ENCODE results near the gene DDIT4L. TPM values are rescaled to one million over a fixed set of nuclear protein-coding genes. Genes with fewer than 3 reads are reported as not detected.

The DDIT4L gene
- total RNA-seq, 3 donors from 2014 or later = 1.6 to 3.8 (median 1.8) TPM

DNA sequence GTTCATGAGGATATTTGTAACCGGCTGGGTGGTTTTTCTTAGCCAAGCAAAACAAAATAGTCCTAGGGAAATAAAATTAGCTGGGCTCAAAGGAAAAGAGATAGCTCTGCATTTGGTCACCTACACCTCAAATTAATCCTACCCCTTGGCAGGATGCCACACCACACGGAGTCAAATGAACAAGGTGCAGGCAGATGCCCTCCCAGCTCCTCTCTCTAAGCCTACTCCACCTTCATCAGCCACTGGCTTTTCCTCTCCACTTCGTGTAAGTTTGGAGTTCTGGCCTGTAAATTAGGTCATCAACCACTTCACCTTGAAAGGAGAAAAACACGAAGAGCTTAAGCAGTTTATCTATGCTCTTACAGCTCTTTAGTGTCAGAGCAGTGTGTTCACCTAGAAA lies 1.4 kb downstream of the DDIT4L start:
- no peak overlapping the region for H3K27ac ChIP-seq
- peak overlapping the region in 1 of 3 donors; percentile 94 for H3K4me3 ChIP-seq
- no peak for DNase-seq (ENCODE audit: low spot score in 2 of 2)
- H3K27me3 ChIP-seq = no peaks in the 10 kb centered on the region
- no peak for TF ChIP-seq POLR2A (IDR thresholded peaks at IDR 0.05)
- TF ChIP-seq POLR2AphosphoS5 (IDR thresholded peaks at IDR 0.05) = no peak
- no peak for TF ChIP-seq CTCF (IDR thresholded peaks at IDR 0.05)
- no peaks in the 10 kb centered on the region for H3K4me1 ChIP-seq
- intact Hi-C loops (cut with DNase I; ENCODE audit: low total_unique reads) = no loop called here
- H3K36me3 ChIP-seq = no peaks in the 10 kb centered on the region
- no peaks in the 10 kb centered on the region for H3K9me3 ChIP-seq

GRCh38 chr4:100187781-100188180 lies 2.5 kb downstream of the DDIT4L start:
- no peak for DNase-seq (ENCODE audit: low spot score in 2 of 2)
- no peaks in the 10 kb centered on the region for H3K36me3 ChIP-seq
- intact Hi-C loops (cut with DNase I; ENCODE audit: low total_unique reads) = no loop called here
- no peaks in the 10 kb centered on the region for H3K9me3 ChIP-seq
- H3K4me1 ChIP-seq = no peaks in the 10 kb centered on the region
- H3K27me3 ChIP-seq = no peaks in the 10 kb centered on the region
- no peak overlapping the region for H3K27ac ChIP-seq
- H3K4me3 ChIP-seq = no peak overlapping the region
- TF ChIP-seq CTCF (IDR thresholded peaks at IDR 0.05) (no peak), POLR2A (IDR thresholded peaks at IDR 0.05) (no peak), POLR2AphosphoS5 (IDR thresholded peaks at IDR 0.05) (no peak)

GRCh38 chr4:100184787-100185186 lies 5.5 kb downstream of the DDIT4L start:
- DNase-seq (ENCODE audit: low spot score in 2 of 2) = no peak
- no peaks in the 10 kb centered on the region for H3K4me1 ChIP-seq
- H3K36me3 ChIP-seq = no peaks in the 10 kb centered on the region
- no peak overlapping the region for H3K4me3 ChIP-seq
- intact Hi-C loops (cut with DNase I; ENCODE audit: low total_unique reads) = no loop called here
- no peak overlapping the region for H3K27ac ChIP-seq
- no peaks in the 10 kb centered on the region for H3K27me3 ChIP-seq
- H3K9me3 ChIP-seq = no peaks in the 10 kb centered on the region
- TF ChIP-seq POLR2A (IDR thresholded peaks at IDR 0.05) (no peak), CTCF (IDR thresholded peaks at IDR 0.05) (no peak), POLR2AphosphoS5 (IDR thresholded peaks at IDR 0.05) (no peak)

DNA sequence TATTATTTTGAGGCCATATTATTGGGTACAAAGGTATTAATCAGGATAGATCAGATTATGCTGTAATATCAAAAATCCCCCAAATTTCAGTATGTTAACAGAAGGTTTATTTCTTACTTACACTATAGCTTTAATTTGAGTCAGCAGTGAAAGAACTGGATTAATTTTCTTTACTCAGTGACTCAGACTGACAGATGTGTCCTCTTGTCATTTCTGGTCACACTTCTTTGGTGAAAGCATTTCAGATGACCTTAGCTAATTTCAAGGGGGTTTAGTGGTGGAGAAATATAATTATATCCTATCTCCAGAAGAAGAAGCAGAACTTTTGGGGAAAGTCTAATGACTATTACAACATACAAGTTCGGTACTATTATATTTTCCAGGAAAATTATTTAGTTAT lies 12.4 kb downstream of the DDIT4L start:
- Histone ChIP-seq H3K36me3 (no peaks in the 10 kb centered on the region), H3K9me3 (no peaks in the 10 kb centered on the region), H3K27me3 (no peaks in the 10 kb centered on the region), H3K27ac (no peak overlapping the region), H3K4me1 (no peaks in the 10 kb centered on the region), H3K4me3 (no peak overlapping the region)
- TF ChIP-seq CTCF (IDR thresholded peaks at IDR 0.05) (no peak), POLR2A (IDR thresholded peaks at IDR 0.05) (no peak), POLR2AphosphoS5 (IDR thresholded peaks at IDR 0.05) (no peak)
- DNase-seq (ENCODE audit: low spot score in 2 of 2) = no peak
- intact Hi-C loops (cut with DNase I; ENCODE audit: low total_unique reads) = no loop called here

DNA sequence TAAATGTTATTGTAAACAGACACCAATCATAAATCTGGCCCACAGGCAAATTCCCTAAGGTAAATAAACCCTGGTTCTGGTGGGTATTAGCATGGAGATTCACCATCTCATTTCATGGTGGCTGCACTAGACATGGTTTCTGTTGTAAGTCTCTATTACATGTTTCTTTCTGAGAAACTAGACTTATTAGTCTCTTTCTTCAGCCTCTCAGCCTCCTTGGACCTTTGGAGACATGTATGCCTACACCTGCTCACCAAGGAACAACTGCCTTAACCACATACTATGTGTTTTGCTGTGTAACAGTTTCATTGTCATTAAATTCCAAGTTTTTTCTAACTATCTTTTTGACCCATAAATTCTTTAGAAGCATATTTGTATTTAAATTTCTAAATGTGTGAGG lies 13.1 kb downstream of the DDIT4L start:
- Histone ChIP-seq H3K27ac (no peak overlapping the region), H3K4me3 (no peak overlapping the region), H3K4me1 (no peaks in the 10 kb centered on the region), H3K36me3 (no peaks in the 10 kb centered on the region), H3K9me3 (no peaks in the 10 kb centered on the region), H3K27me3 (no peaks in the 10 kb centered on the region)
- no peak for TF ChIP-seq POLR2A (IDR thresholded peaks at IDR 0.05)
- TF ChIP-seq CTCF (IDR thresholded peaks at IDR 0.05) = no peak
- no peak for TF ChIP-seq POLR2AphosphoS5 (IDR thresholded peaks at IDR 0.05)
- intact Hi-C loops (cut with DNase I; ENCODE audit: low total_unique reads) = no loop called here
- DNase-seq (ENCODE audit: low spot score in 2 of 2) = no peak
